HepG2 (cell line): ENCODE data around the gene HPCAL4. TPM values are rescaled to one million over a fixed set of nuclear protein-coding genes. Genes with fewer than 3 reads are reported as not detected.
A peak's percentile ranks its signal among the peaks of the same experiment; 100 is the strongest.

ENCODE experiments used
- ATAC-seq: fragments of 200-7000 bp; cut with Tn5 transposase; 3 replicates; pipeline ENCODE4 v1.9.1; 2020; ENCODE audit warnings: mild to moderate bottlenecking, moderate library complexity
- BruUV-seq: library from RNA; stranded (reverse); fragments of 400-500 nt; replicated peaks from 2 replicates; lab custom pipeline; 2021; lab: Mats Ljungman, UMichigan
- CTCF ChIA-PET: fragments of 300-600 bp; formaldehyde crosslinking; extraction: SDS; loops from one replicate; lab custom pipeline; 2021; ENCODE audit warnings: low total read pairs, inconsistent platforms, low intra/inter-chr PET ratio; lab: Yijun Ruan, JAX
- POLR2A ChIA-PET: fragments of 350-600 bp; sonication (Branson Sonifier 250); formaldehyde crosslinking; loops from one replicate; lab custom pipeline; 2020; ENCODE audit warnings: antibody characterized with exemption, inconsistent platforms; lab: Yijun Ruan, JAX
- DNase-seq: peaks from one replicate; pipeline ENCODE4 v3.0.0-alpha.2; 2015; ENCODE audit warnings: low spot score
- FAIRE-seq: peaks from 3 replicates; lab custom pipeline; 2011; peaks lifted over from hg19 to GRCh38; lab: Jason Lieb, UNC
- H2AFZ ChIP-seq: one replicate; pipeline ENCODE4 v1.6.1; 2011; ENCODE audit warnings: low read length, inconsistent platforms
- H3K27ac ChIP-seq: fragments of 300-600 bp; 3 replicates; pipeline ENCODE4 v1.8.0; 2011; ENCODE audit warnings: mixed run types, mild to moderate bottlenecking, mixed read lengths, low read length, inconsistent platforms; ENCODE audit not compliant: insufficient read depth; ENCODE audit errors: extremely low read length
- H3K27me3 ChIP-seq, 2 experiments: fragments of 200-600 bp in 1 of 2; 2 replicates in 1 of 2; 3 replicates in 1 of 2; pipeline versions ENCODE4 v1.6.0 to v1.8.0; 2011; ENCODE audit warnings: low read length in 2 of 2, mild to moderate bottlenecking in 2 of 2, moderate library complexity in 2 of 2, inconsistent platforms in 1 of 2; ENCODE audit not compliant: insufficient read depth in 2 of 2, control insufficient read depth in 1 of 2
- H3K36me3 ChIP-seq, 2 experiments: fragments of 200-600 bp in 1 of 2; replicated peaks in 1 of 2; 2 replicates in 1 of 2; 3 replicates in 1 of 2; pipeline versions ENCODE4 v1.5.1 to v1.8.0; 2011; ENCODE audit warnings: low read length in 2 of 2, inconsistent platforms in 1 of 2; ENCODE audit not compliant: insufficient read depth in 2 of 2, control insufficient read depth in 1 of 2
- H3K4me1 ChIP-seq: 2 replicates; pipeline ENCODE4 v1.5.1; 2012; ENCODE audit warnings: low read length, inconsistent platforms; ENCODE audit not compliant: insufficient read depth
- H3K4me2 ChIP-seq: 2 replicates; pipeline ENCODE4 v1.6.0; 2011; ENCODE audit warnings: low read depth, low read length, inconsistent platforms
- H3K4me3 ChIP-seq, 3 experiments: fragments of 200-600 bp in 1 of 3; sonication (generic), shearing (Covaris generic) in 1 of 3; replicated peaks in 1 of 3; 2 replicates each; pipeline ENCODE4 v1.5.1; 2011 to 2016; ENCODE audit warnings: low read length in 3 of 3, inconsistent platforms in 2 of 3, low read depth in 2 of 3, mild to moderate bottlenecking in 2 of 3, control low read depth in 1 of 3, mixed read lengths in 1 of 3; ENCODE audit not compliant: insufficient read depth in 1 of 3
- H3K79me2 ChIP-seq: one replicate; pipeline ENCODE4 v1.6.1; 2011; ENCODE audit warnings: low read length, inconsistent platforms; ENCODE audit not compliant: insufficient read depth
- H3K9ac ChIP-seq: 2 replicates; pipeline ENCODE4 v1.6.0; 2011; ENCODE audit warnings: mild to moderate bottlenecking, low read depth, low read length, inconsistent platforms; ENCODE audit not compliant: insufficient read depth
- H3K9me3 ChIP-seq: 2 replicates; pipeline ENCODE4 v1.5.1; 2012; ENCODE audit warnings: mild to moderate bottlenecking, low read length
- H4K20me1 ChIP-seq: 2 replicates; pipeline ENCODE4 v1.6.0; 2011; ENCODE audit warnings: inconsistent platforms, mild to moderate bottlenecking, low read length, moderate library complexity; ENCODE audit not compliant: insufficient read depth
- BORCS8-MEF2B ChIP-seq: sonication (generic); formaldehyde crosslinking; IDR thresholded peaks from 2 replicates; pipeline ENCODE4 v1.8.0; 2022; ENCODE audit warnings: mild to moderate bottlenecking, missing genetic modification reagents
- CREM ChIP-seq, 2 experiments: sonication (generic) in 1 of 2; formaldehyde crosslinking in 1 of 2; IDR thresholded peaks; 2 replicates each; pipeline versions ENCODE4 v1.4.0 to v1.6.1; 2016 to 2020; ENCODE audit warnings: antibody characterized with exemption in 1 of 2, mild to moderate bottlenecking in 1 of 2, missing genetic modification reagents in 1 of 2
- HNF4G ChIP-seq, 2 experiments: sonication (generic) in 1 of 2; formaldehyde crosslinking in 1 of 2; IDR thresholded peaks; 2 replicates each; pipeline versions ENCODE4 v1.4.0 to v1.6.1; 2011 to 2020; ENCODE audit warnings: borderline replicate concordance in 2 of 2, low read depth in 2 of 2, mild to moderate bottlenecking in 2 of 2, low read length in 1 of 2, missing genetic modification reagents in 1 of 2, moderate library complexity in 1 of 2
- MEF2D ChIP-seq: sonication (generic); formaldehyde crosslinking; IDR thresholded peaks from 2 replicates; pipeline ENCODE4 v1.5.1; 2020; ENCODE audit warnings: mild to moderate bottlenecking, missing genetic modification reagents
- MTF1 ChIP-seq: sonication (generic); formaldehyde crosslinking; IDR thresholded peaks from 2 replicates; pipeline ENCODE4 v1.5.0; 2020; ENCODE audit warnings: missing genetic modification reagents
- NFKB2 ChIP-seq: sonication (generic); formaldehyde crosslinking; IDR thresholded peaks from 2 replicates; pipeline ENCODE4 v1.4.0; 2020; ENCODE audit warnings: missing genetic modification reagents, borderline replicate concordance
- NONO ChIP-seq, 2 experiments: fragments of 450-650 bp in 1 of 2; sonication (generic) in 1 of 2; formaldehyde crosslinking in 1 of 2; IDR thresholded peaks in 1 of 2; conservative IDR thresholded peaks in 1 of 2; 2 replicates each; pipeline versions ENCODE4 v1.6.1 to v1.8.0; 2017 to 2022; ENCODE audit warnings: mild to moderate bottlenecking in 1 of 2, missing genetic modification reagents in 1 of 2, moderate library complexity in 1 of 2
- SRSF4 ChIP-seq: fragments of 200-400 bp; formaldehyde crosslinking; IDR thresholded peaks from one replicate; pipeline ENCODE4 v1.6.1; 2018; ENCODE audit warnings: mild to moderate bottlenecking, low read depth, low read length, moderate library complexity; ENCODE audit not compliant: poor library complexity, severe bottlenecking
- ZFP62 ChIP-seq: sonication (generic); formaldehyde crosslinking; IDR thresholded peaks from 2 replicates; pipeline ENCODE4 v1.4.0; 2020; ENCODE audit warnings: missing genetic modification reagents
- ZNF441 ChIP-seq: sonication (generic); formaldehyde crosslinking; IDR thresholded peaks from 2 replicates; pipeline ENCODE4 v1.7.0; 2021; ENCODE audit warnings: missing genetic modification reagents, borderline replicate concordance
- ZNF619 ChIP-seq: sonication (generic); formaldehyde crosslinking; IDR thresholded peaks from 2 replicates; pipeline ENCODE4 v1.4.0; 2020; ENCODE audit warnings: mild to moderate bottlenecking, missing genetic modification reagents
- ZNF644 ChIP-seq: IDR thresholded peaks from 2 replicates; pipeline ENCODE4 v1.6.1; 2016; ENCODE audit warnings: low read depth
- ZNF652 ChIP-seq: IDR thresholded peaks from 2 replicates; pipeline ENCODE4 v1.6.1; 2016; ENCODE audit warnings: low read depth, borderline replicate concordance
- ZNF777 ChIP-seq: sonication (generic); formaldehyde crosslinking; IDR thresholded peaks from 2 replicates; pipeline ENCODE4 v1.4.0; 2020; ENCODE audit warnings: missing genetic modification reagents
- ZNF792 ChIP-seq: IDR thresholded peaks from 2 replicates; pipeline ENCODE4 v1.6.1; 2016
- ZSCAN9 ChIP-seq: IDR thresholded peaks from 2 replicates; pipeline ENCODE4 v1.6.1; 2016; ENCODE audit warnings: borderline replicate concordance
- WGBS: methylation state at CpG from one replicate; pipeline ENCODE4 v1.1.6; 2017; ENCODE audit warnings: low lambda C conversion rate; 5-methylcytosine and 5-hydroxymethylcytosine counted together
- in situ Hi-C: cut with HindIII; loops from 2 replicates; pipeline ENCODE4 v1.10.0; 2017; ENCODE audit warnings: low pct_unique_long_range_greater_than_20kb; ENCODE audit not compliant: extremely low pct_ligation_motif_present
- intact Hi-C: fragments of 100-400 bp; cut with micrococcal nuclease; formaldehyde crosslinking; loops from one replicate; pipeline ENCODE4 v1.10.0; 2022; ENCODE audit not compliant: unreplicated experiment
- polyA plus RNA-seq, 8 experiments: library from polyadenylated mRNA; depleted of rRNA in 3 of 8; stranded (reverse) in 7 of 8; unstranded in 1 of 8; fragments of >200 nt; fragmentation: Illumina TruSeq in 4 of 8; extraction: Trizol in 4 of 8; gene quantifications; 2 replicates each; pipeline versions ENCODE4 v1.2.1 to v1.2.3, GENCODE V29; 2011 to 2016; ENCODE audit warnings: low read depth in 4 of 8, missing spikeins in 1 of 8, mixed read lengths in 1 of 8; ENCODE audit not compliant: insufficient read depth in 1 of 8
- total RNA-seq, 5 experiments: library from RNA; depleted of rRNA; stranded (reverse); fragments of >200 nt; fragmentation: Illumina TruSeq; extraction: Trizol; gene quantifications; 2 replicates each; pipeline ENCODE4 v1.2.3, GENCODE V29; 2016; ENCODE audit warnings: low read depth in 1 of 5
- TF ChIP-seq, protein P1 (sequence below): sonication (generic); formaldehyde crosslinking; IDR thresholded peaks from 2 replicates; pipeline ENCODE4 v1.9.0; 2022; ENCODE audit warnings: low read depth, missing genetic modification reagents

Gene HPCAL4
- total and polyA plus RNA-seq, 2 of the 13 experiments (the other 11 are each of a cell fraction or from before 2014, with no cell fraction given), result not detected

DNA sequence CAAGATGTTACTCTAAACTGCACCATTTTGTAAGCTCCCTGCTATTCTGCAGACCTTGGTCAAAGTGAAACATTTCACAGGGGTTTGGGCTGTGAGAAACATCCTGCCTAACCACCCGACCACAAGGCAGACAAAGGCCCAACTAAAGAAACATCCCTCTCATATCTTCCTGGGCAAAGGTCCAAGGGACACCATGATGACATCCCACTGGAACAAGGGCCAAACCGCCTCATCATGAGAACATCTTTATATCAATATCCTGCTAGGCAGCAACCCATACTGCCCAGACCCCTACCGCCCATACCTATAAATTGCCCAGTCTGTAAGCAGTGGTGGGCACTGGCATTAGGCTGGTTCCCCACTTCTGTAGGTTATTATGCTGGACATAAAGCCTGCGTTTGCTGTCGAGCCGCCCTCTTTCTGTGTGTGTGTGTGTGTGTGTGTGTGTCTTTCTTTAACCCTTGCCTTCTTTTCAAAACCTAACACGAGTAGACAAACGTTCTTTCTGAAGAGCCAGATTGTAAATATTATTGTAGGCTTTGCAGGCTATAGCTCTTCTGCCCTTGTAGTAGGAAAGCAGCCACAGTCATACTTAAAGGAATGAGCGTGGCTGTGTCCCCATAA lies 46.4 kb upstream of the HPCAL4 start (continued):
- TF ChIP-seq HNF4G (IDR thresholded peaks at IDR 0.05; ENCODE audit: borderline replicate concordance, low read depth, low read length), result no peak
- no peak for TF ChIP-seq HNF4G (CRISPR knock-in tag; IDR thresholded peaks at IDR 0.05; ENCODE audit: borderline replicate concordance, low read depth)
- peak; percentile 27; the same call in 1 of the 2 replicates for TF ChIP-seq ZNF644 (CRISPR knock-in tag)
- peak; percentile 66; the same call in 1 of the 2 replicates for TF ChIP-seq ZNF652
- TF ChIP-seq ZFP62 (CRISPR knock-in tag), result no peak
- TF ChIP-seq ZNF619 (CRISPR knock-in tag), result no peak
- TF ChIP-seq, all 625 proteins: peak for 3

DNA sequence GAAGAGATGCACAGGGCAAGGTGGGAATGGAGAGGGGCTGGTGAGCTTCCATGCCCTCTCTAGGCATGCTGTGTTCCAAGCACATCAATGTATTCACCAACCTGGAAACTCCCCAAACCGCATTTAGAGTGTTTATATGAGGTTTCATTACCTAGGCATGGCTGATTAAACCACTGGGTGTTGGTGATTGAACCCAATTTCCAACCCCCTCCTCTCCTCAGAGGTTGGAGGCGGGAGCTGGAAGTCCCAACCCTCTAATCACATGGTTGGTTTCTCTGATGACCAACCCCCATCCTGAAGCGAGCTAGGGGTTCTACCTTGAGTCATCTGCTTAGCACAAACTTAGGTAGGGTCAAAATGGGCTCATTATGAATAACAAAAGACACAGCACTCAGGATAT lies 44.5 kb upstream of the HPCAL4 start:
- H3K79me2 ChIP-seq, result no peaks in the 10 kb centered on the region
- H3K4me2 ChIP-seq, result no peak overlapping the region
- no peak overlapping the region for H2AFZ ChIP-seq
- no TSS peak for BruUV-seq
- H3K4me1 ChIP-seq, result peaks cover 30% of the 10 kb centered on the region
- FAIRE-seq, result no peak
- no peak for ATAC-seq
- no peak overlapping the region for H3K4me3 ChIP-seq
- no peaks in the 10 kb centered on the region for H3K9me3 ChIP-seq
- POLR2A ChIA-PET, result no interaction called here
- TF ChIP-seq MEF2D (no peak), SRSF4 (no peak), MTF1 (no peak), ZNF792 (CRISPR knock-in tag) (no peak), NFKB2 (CRISPR knock-in tag) (no peak), NONO (IDR thresholded peaks at IDR 0.05) (no peak), NONO (CRISPR knock-in tag; conservative IDR thresholded peaks at IDR 0.05) (no peak), CREM (IDR thresholded peaks at IDR 0.05) (no peak), CREM (CRISPR knock-in tag; IDR thresholded peaks at IDR 0.05) (no peak), ZNF777 (CRISPR knock-in tag) (no peak), ZSCAN9 (CRISPR knock-in tag) (no peak), ZNF441 (CRISPR knock-in tag) (no peak), BORCS8-MEF2B (CRISPR knock-in tag) (no peak)
- TF ChIP-seq, protein P1, sequence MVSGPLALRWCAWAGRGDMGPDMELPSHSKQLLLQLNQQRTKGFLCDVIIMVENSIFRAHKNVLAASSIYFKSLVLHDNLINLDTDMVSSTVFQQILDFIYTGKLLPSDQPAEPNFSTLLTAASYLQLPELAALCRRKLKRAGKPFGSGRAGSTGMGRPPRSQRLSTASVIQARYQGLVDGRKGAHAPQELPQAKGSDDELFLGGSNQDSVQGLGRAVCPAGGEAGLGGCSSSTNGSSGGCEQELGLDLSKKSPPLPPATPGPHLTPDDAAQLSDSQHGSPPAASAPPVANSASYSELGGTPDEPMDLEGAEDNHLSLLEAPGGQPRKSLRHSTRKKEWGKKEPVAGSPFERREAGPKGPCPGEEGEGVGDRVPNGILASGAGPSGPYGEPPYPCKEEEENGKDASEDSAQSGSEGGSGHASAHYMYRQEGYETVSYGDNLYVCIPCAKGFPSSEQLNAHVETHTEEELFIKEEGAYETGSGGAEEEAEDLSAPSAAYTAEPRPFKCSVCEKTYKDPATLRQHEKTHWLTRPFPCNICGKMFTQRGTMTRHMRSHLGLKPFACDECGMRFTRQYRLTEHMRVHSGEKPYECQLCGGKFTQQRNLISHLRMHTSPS, result no peak
- TF ChIP-seq, all 625 proteins: peak for 0
- CTCF ChIA-PET, result no interaction called here
- no peak overlapping the region for H3K9ac ChIP-seq
- H4K20me1 ChIP-seq, result no peaks in the 10 kb centered on the region
- WGBS, result 6% methylated on average over 3 of the region's 3 CpGs
- H3K27ac ChIP-seq, result no peak overlapping the region
- DNase-seq, result no peak
- H3K36me3 ChIP-seq, result no peaks in the 10 kb centered on the region
- peaks cover 0 to 29% of the 10 kb centered on the region in 2 experiments; a peak in 2 of 5 replicates for H3K27me3 ChIP-seq
- in situ Hi-C loops, result no loop called here
- intact Hi-C loops, result no loop called here
